K562 (cell line): ENCODE measurements around the gene OLFML1. TPM values are rescaled to one million over a fixed set of nuclear protein-coding genes. Genes with fewer than 3 reads are reported as not detected.

Experiments
- ATAC-seq: fragments of 200-7000 bp; cut with Tn5 transposase; 3 replicates; pipeline ENCODE4 v1.9.1; 2020; ENCODE audit warnings: moderate library complexity
- BruUV-seq: library from RNA; stranded (reverse); fragments of 400-500 nt; replicated peaks from 2 replicates; lab custom pipeline; 2021; lab: Mats Ljungman, UMichigan
- CTCF ChIA-PET: fragments of 300-600 bp; formaldehyde crosslinking; extraction: SDS; loops from one replicate; lab custom pipeline; 2021; ENCODE audit warnings: low intra/inter-chr PET ratio; lab: Yijun Ruan, JAX
- POLR2A ChIA-PET: fragments of 300-600, 350-650 bp; sonication (Branson Sonifier 250); formaldehyde crosslinking; extraction: SDS; loops from one replicate; lab custom pipeline; 2021; ENCODE audit warnings: antibody characterized with exemption, inconsistent platforms; lab: Yijun Ruan, JAX
- DNase-seq, 4 experiments: peaks; one replicate each; pipeline versions ENCODE4 v3.0.0 to v3.0.0-alpha.2; 2011 to 2018; ENCODE audit warnings: low spot score in 3 of 4, mixed read lengths in 3 of 4; ENCODE audit errors: extremely low read depth in 1 of 4
- FAIRE-seq: peaks from 2 replicates; lab custom pipeline; 2011; peaks lifted over from hg19 to GRCh38; lab: Jason Lieb, UNC
- H2AFZ ChIP-seq: 2 replicates; pipeline ENCODE4 v1.6.0; 2011; ENCODE audit warnings: low read depth, low read length, control low read depth, inconsistent platforms
- H3K27ac ChIP-seq: fragments of 200-600 bp; 3 replicates; pipeline ENCODE4 v1.8.0; 2011; ENCODE audit warnings: low read depth, mild to moderate bottlenecking, control low read depth, inconsistent platforms, low read length, moderate library complexity, mixed read lengths; ENCODE audit errors: extremely low read depth
- H3K27me3 ChIP-seq, 2 experiments: fragments of 300-600 bp in 1 of 2; 2 replicates in 1 of 2; 3 replicates in 1 of 2; pipeline versions ENCODE4 v1.6.0 to v1.8.0; 2011; ENCODE audit warnings: inconsistent platforms in 2 of 2, low read length in 2 of 2, mild to moderate bottlenecking in 1 of 2, mixed read lengths in 1 of 2, moderate library complexity in 1 of 2; ENCODE audit not compliant: control insufficient read depth in 2 of 2, insufficient read depth in 2 of 2
- H3K36me3 ChIP-seq: fragments of 300-600 bp; 3 replicates; pipeline ENCODE4 v1.8.0; 2011; ENCODE audit warnings: mild to moderate bottlenecking, low read length, inconsistent platforms; ENCODE audit not compliant: control insufficient read depth, insufficient read depth
- H3K4me1 ChIP-seq, 2 experiments: fragments of 200-600 bp in 1 of 2; replicated peaks in 1 of 2; 2 replicates in 1 of 2; 3 replicates in 1 of 2; pipeline versions ENCODE4 v1.5.1 to v1.8.0; 2011; ENCODE audit warnings: inconsistent platforms in 2 of 2, low read length in 2 of 2, mild to moderate bottlenecking in 1 of 2, mixed read lengths in 1 of 2, moderate library complexity in 1 of 2; ENCODE audit not compliant: control insufficient read depth in 2 of 2, insufficient read depth in 2 of 2
- H3K4me2 ChIP-seq: 2 replicates; pipeline ENCODE4 v1.6.1; 2011; ENCODE audit warnings: low read length, control low read depth, inconsistent platforms, mixed read lengths; ENCODE audit not compliant: insufficient read depth
- H3K4me3 ChIP-seq: fragments of 200-600 bp; sonication (generic), shearing (Covaris generic); 2 replicates; pipeline ENCODE4 v1.5.1; 2016; ENCODE audit warnings: control low read depth, inconsistent platforms
- H3K79me2 ChIP-seq: fragments of 200-600 bp; 3 replicates; pipeline ENCODE4 v1.8.0; 2011; ENCODE audit warnings: low read length, inconsistent platforms; ENCODE audit not compliant: control insufficient read depth, insufficient read depth
- H3K9ac ChIP-seq, 2 experiments: 2 replicates each; pipeline versions ENCODE4 v1.6.0 to v1.6.1; 2011; ENCODE audit warnings: low read depth in 2 of 2, low read length in 2 of 2, control low read depth in 1 of 2, inconsistent platforms in 1 of 2, mild to moderate bottlenecking in 1 of 2, mixed read lengths in 1 of 2; ENCODE audit not compliant: insufficient read depth in 1 of 2
- H3K9me1 ChIP-seq: one replicate; pipeline ENCODE4 v1.6.0; 2011; ENCODE audit warnings: inconsistent platforms, mild to moderate bottlenecking, low read length, moderate library complexity; ENCODE audit not compliant: control insufficient read depth, insufficient read depth
- H3K9me3 ChIP-seq: replicated peaks from 2 replicates; pipeline ENCODE4 v1.5.1; 2011; ENCODE audit warnings: low read depth, low read length, inconsistent platforms; ENCODE audit not compliant: control insufficient read depth, insufficient read depth
- H4K20me1 ChIP-seq: replicated peaks from 2 replicates; pipeline ENCODE4 v1.6.1; 2011; ENCODE audit warnings: low read length, inconsistent platforms, mixed read lengths; ENCODE audit not compliant: control insufficient read depth, insufficient read depth
- ASH1L ChIP-seq: fragments of 450-650 bp; IDR thresholded peaks from 2 replicates; pipeline ENCODE4 v1.6.1; 2018; ENCODE audit warnings: borderline replicate concordance, mild to moderate bottlenecking, low read depth; ENCODE audit not compliant: partially characterized antibody
- BRF1 ChIP-seq: IDR thresholded peaks from 3 replicates; pipeline ENCODE4 v1.6.1; 2011; ENCODE audit warnings: borderline replicate concordance, mild to moderate bottlenecking; ENCODE audit not compliant: insufficient read length; ENCODE audit errors: extremely low read depth
- C11orf30 ChIP-seq: fragments of 450-650 bp; IDR thresholded peaks from 2 replicates; pipeline ENCODE4 v1.6.1; 2016; ENCODE audit warnings: low read depth, mild to moderate bottlenecking
- CBFA2T3 ChIP-seq: fragments of 450-650 bp; IDR thresholded peaks from 2 replicates; pipeline ENCODE4 v1.6.1; 2017
- E4F1 ChIP-seq: fragments of 250-450 bp; sonication (Bioruptor Pico); IDR thresholded peaks from 2 replicates; pipeline ENCODE4 v1.5.0; 2021; ENCODE audit warnings: mild to moderate bottlenecking, borderline replicate concordance
- FOXA3 ChIP-seq, 2 experiments: fragments of 450-650 bp in 1 of 2; sonication (generic) in 1 of 2; formaldehyde crosslinking; IDR thresholded peaks in 1 of 2; conservative IDR thresholded peaks in 1 of 2; 2 replicates each; pipeline versions ENCODE4 v1.4.0 to v1.8.0; 2020 to 2022; ENCODE audit warnings: mild to moderate bottlenecking in 2 of 2, missing genetic modification reagents in 1 of 2
- NR2C1 ChIP-seq, 2 experiments: fragments of 450-650 bp; IDR thresholded peaks; 2 replicates each; pipeline ENCODE4 v1.6.1; 2017; ENCODE audit warnings: mild to moderate bottlenecking in 2 of 2, antibody characterized with exemption in 1 of 2, inconsistent platforms in 1 of 2, missing compliant biosample characterization in 1 of 2, missing genetic modification characterization in 1 of 2
- NR2C2 ChIP-seq, 2 experiments: fragments of 200-800 bp in 1 of 2; sonication (Bioruptor generic) in 1 of 2; sonication (generic) in 1 of 2; formaldehyde crosslinking in 1 of 2; IDR thresholded peaks; 2 replicates each; pipeline versions ENCODE4 v1.6.1 to v1.8.0; 2016 to 2022; ENCODE audit warnings: mild to moderate bottlenecking in 1 of 2, missing compliant biosample characterization in 1 of 2, missing genetic modification characterization in 1 of 2, missing genetic modification reagents in 1 of 2
- TCF3 ChIP-seq: sonication (generic); formaldehyde crosslinking; IDR thresholded peaks from 2 replicates; pipeline ENCODE4 v1.4.0; 2020; ENCODE audit warnings: mild to moderate bottlenecking, missing genetic modification reagents
- TFAP4 ChIP-seq: sonication (generic); formaldehyde crosslinking; IDR thresholded peaks from 2 replicates; pipeline ENCODE4 v1.8.0; 2022; ENCODE audit warnings: missing genetic modification reagents, mild to moderate bottlenecking, moderate library complexity, borderline replicate concordance
- ZBTB33 ChIP-seq: sonication (generic); formaldehyde crosslinking; IDR thresholded peaks from 2 replicates; pipeline ENCODE4 v1.8.1; 2023; ENCODE audit warnings: mild to moderate bottlenecking, missing genetic modification reagents
- ZNF699 ChIP-seq: fragments of 250-450 bp; sonication (Bioruptor Pico); IDR thresholded peaks from 2 replicates; pipeline ENCODE4 v1.8.0; 2021; ENCODE audit warnings: mild to moderate bottlenecking, moderate library complexity; ENCODE audit not compliant: insufficient replicate concordance
- ZNF75A ChIP-seq: fragments of 450-650 bp; formaldehyde crosslinking; IDR thresholded peaks from 2 replicates; pipeline ENCODE4 v1.4.0; 2020; ENCODE audit warnings: mild to moderate bottlenecking
- WGBS: fragments of 100-300 bp; shearing (Covaris generic); methylation state at CpG from one replicate; pipeline ENCODE4 v1.1.6; 2016; ENCODE audit warnings: low coverage, mixed read lengths; ENCODE audit not compliant: insufficient coverage; ENCODE audit errors: missing lambda C conversion rate; 5-methylcytosine and 5-hydroxymethylcytosine counted together
- in situ Hi-C: fragments of 300-500 bp; cut with MboI; formaldehyde crosslinking; loops from 4 replicates; pipeline ENCODE4 v1.15.0; 2018; ENCODE audit warnings: inconsistent platforms, mixed read lengths
- intact Hi-C: fragments of 100-400 bp; cut with micrococcal nuclease; formaldehyde crosslinking; loops from 2 replicates; pipeline ENCODE4 v1.14.2; 2022
- polyA plus RNA-seq, 8 experiments: library from polyadenylated mRNA; depleted of rRNA in 4 of 8; stranded (reverse) in 5 of 8; unstranded in 3 of 8; fragments of >200 nt; fragmentation: Nextera tagmentation in 2 of 8; fragmentation: Illumina TruSeq in 1 of 8; extraction: Ambion mirVana in 2 of 8; extraction: Trizol in 1 of 8; gene quantifications; 2 replicates each; pipeline versions ENCODE4 v1.2.1 to v1.2.3, GENCODE V29; 2011 to 2014; ENCODE audit warnings: inconsistent platforms in 1 of 8, missing spikeins in 1 of 8
- total RNA-seq, 7 experiments: library from RNA; depleted of rRNA in 6 of 7; stranded (reverse); fragments of >200 nt in 6 of 7; fragmentation: Illumina TruSeq in 2 of 7; extraction: Trizol in 2 of 7; gene quantifications; 2 replicates each; pipeline versions ENCODE4 v1.2.1 to v1.2.3, GENCODE V29; 2011 to 2021; ENCODE audit warnings: low replicate concordance in 1 of 7

OLFML1 gene
- total and polyA plus RNA-seq, 9 of the 15 experiments (the other 6 are each of a cell fraction or from before 2014, with no cell fraction given) = not detected

- no peak for TF ChIP-seq E4F1 (CRISPR knock-in tag)
- TF ChIP-seq ZNF75A (CRISPR knock-in tag) = no peak
- no peak for TF ChIP-seq NR2C2 (CRISPR knock-in tag; IDR thresholded peaks at IDR 0.05)
- TF ChIP-seq NR2C2 (tag; IDR thresholded peaks at IDR 0.05) = no peak
- TF ChIP-seq ASH1L = no peak
- TF ChIP-seq C11orf30 = no peak
- TF ChIP-seq, all 486 proteins: peak for 2
Measured at GRCh38 chr11:7493670-7494069, 8.4 kb downstream of the OLFML1 start (continued).

- Histone ChIP-seq H4K20me1 (no peaks in the 10 kb centered on the region; the same call in 1 of the 2 replicates), H3K4me2 (no peak overlapping the region), H3K9me3 (no peaks in the 10 kb centered on the region), H3K27me3 (peaks cover 0 to 6% of the 10 kb centered on the region in 2 experiments; a peak in 3 of 5 replicates), H3K9me1 (no peaks in the 10 kb centered on the region), H3K4me1 (peaks cover 0 to 3% of the 10 kb centered on the region in 2 experiments; a peak in 2 of 5 replicates), H3K27ac (no peak overlapping the region), H3K36me3 (no peaks in the 10 kb centered on the region), H2AFZ (no peak overlapping the region), H3K9ac (no peak overlapping the region), H3K79me2 (no peaks in the 10 kb centered on the region), H3K4me3 (no peak overlapping the region)
- in situ Hi-C loops = no loop called here
- WGBS = 4% methylated on average over 5 of the region's 5 CpGs
- intact Hi-C loops = no loop called here
- ATAC-seq (peak; percentile 63), DNase-seq (peak in 2 of 4 experiments; percentile 16), FAIRE-seq (no peak)
- CTCF ChIA-PET = no interaction called here
- no peak for TF ChIP-seq ZNF699 (CRISPR knock-in tag)
- no peak for TF ChIP-seq FOXA3 (CRISPR knock-in tag; conservative IDR thresholded peaks at IDR 0.05 in 1 of 2, IDR thresholded peaks at IDR 0.05 in 1 of 2)
- TF ChIP-seq BRF1 = no peak
- no peak for TF ChIP-seq NR2C1 (IDR thresholded peaks at IDR 0.05)
- peak; percentile 74 for TF ChIP-seq NR2C1 (tag; IDR thresholded peaks at IDR 0.05)
- no peak for TF ChIP-seq TFAP4
- peak; percentile 59 for TF ChIP-seq TCF3 (CRISPR knock-in tag)
- 0 out of 2 replicates have a peak, but pooled peaks have one; percentile 17 for TF ChIP-seq CBFA2T3
- TF ChIP-seq ZBTB33 (CRISPR knock-in tag) = no peak
- BruUV-seq = no TSS peak
- POLR2A ChIA-PET = no interaction called here
Measured at GRCh38 chr11:7494086-7494745, 8.9 kb downstream of the OLFML1 start.
